HEK293 (cell line): ENCODE measurements around the gene B4GALNT2.

Source experiments
- CTCF ChIA-PET: fragments of 350-600 bp; formaldehyde crosslinking; extraction: SDS; loops from one replicate; lab custom pipeline; 2021; ENCODE audit warnings: antibody characterized with exemption; lab: Yijun Ruan, JAX
- POLR2A ChIA-PET: fragments of 300-600 bp; formaldehyde crosslinking; extraction: SDS; loops from one replicate; lab custom pipeline; 2020; ENCODE audit warnings: antibody characterized with exemption, inconsistent platforms; lab: Yijun Ruan, JAX
- H3K27ac ChIP-seq: fragments of 200-500 bp; sonication (Bioruptor generic); 2 replicates; pipeline ENCODE4 v1.5.1; 2014; ENCODE audit warnings: low read depth, low read length, control low read depth, inconsistent platforms; ENCODE audit errors: extremely low read depth
- H3K36me3 ChIP-seq, 2 experiments: fragments of 200-500 bp in 1 of 2; sonication (Bioruptor generic) in 1 of 2; 1 replicate in 1 of 2; 2 replicates in 1 of 2; pipeline ENCODE4 v1.5.1; 2014 to 2017; ENCODE audit warnings: inconsistent platforms in 2 of 2, low read length in 2 of 2; ENCODE audit not compliant: control insufficient read depth in 2 of 2, insufficient read depth in 1 of 2
- H3K4me1 ChIP-seq: fragments of 200-500 bp; sonication (Bioruptor generic); 2 replicates; pipeline ENCODE4 v1.5.1; 2014; ENCODE audit warnings: mild to moderate bottlenecking, low read length, inconsistent platforms; ENCODE audit not compliant: control insufficient read depth, insufficient read depth
- H3K4me3 ChIP-seq: 2 replicates; pipeline ENCODE4 v1.5.1; 2011; ENCODE audit warnings: low read depth, mild to moderate bottlenecking, control low read depth, low read length, moderate library complexity
- H3K9me3 ChIP-seq: fragments of 200-500 bp; sonication (Bioruptor generic); 2 replicates; pipeline ENCODE4 v1.5.1; 2014; ENCODE audit warnings: low read depth, low read length, inconsistent platforms; ENCODE audit not compliant: control insufficient read depth, insufficient read depth
- BCL11B ChIP-seq: fragments of 450-650 bp; formaldehyde crosslinking; IDR thresholded peaks from 2 replicates; pipeline ENCODE4 v1.5.1; 2016; ENCODE audit warnings: low read depth, missing biosample characterization, missing genetic modification characterization
- EGR2 ChIP-seq: fragments of 450-650 bp; formaldehyde crosslinking; IDR thresholded peaks from 2 replicates; pipeline ENCODE4 v1.5.1; 2016; ENCODE audit warnings: low read depth, missing biosample characterization, missing genetic modification characterization
- GLIS1 ChIP-seq: fragments of 450-650 bp; formaldehyde crosslinking; IDR thresholded peaks from 2 replicates; pipeline ENCODE4 v1.5.1; 2016; ENCODE audit warnings: missing biosample characterization, missing genetic modification characterization
- GLIS2 ChIP-seq: fragments of 450-650 bp; formaldehyde crosslinking; IDR thresholded peaks from 2 replicates; pipeline ENCODE4 v1.5.1; 2016; ENCODE audit warnings: missing biosample characterization, missing genetic modification characterization
- HIC1 ChIP-seq: fragments of 450-650 bp; formaldehyde crosslinking; IDR thresholded peaks from 2 replicates; pipeline ENCODE4 v1.5.1; 2016; ENCODE audit warnings: missing biosample characterization, missing genetic modification characterization
- IKZF3 ChIP-seq: fragments of 450-650 bp; IDR thresholded peaks from 2 replicates; pipeline ENCODE4 v1.5.0; 2018; ENCODE audit warnings: missing biosample characterization, mild to moderate bottlenecking, missing genetic modification characterization, moderate library complexity
- PRDM1 ChIP-seq: fragments of 450-650 bp; formaldehyde crosslinking; IDR thresholded peaks from 2 replicates; pipeline ENCODE4; 2016; ENCODE audit warnings: missing biosample characterization, missing genetic modification characterization
- PRDM6 ChIP-seq: fragments of 450-650 bp; formaldehyde crosslinking; IDR thresholded peaks from 2 replicates; pipeline ENCODE4 v1.5.1; 2017; ENCODE audit warnings: missing biosample characterization, missing genetic modification characterization
- SCRT2 ChIP-seq: fragments of 450-650 bp; formaldehyde crosslinking; IDR thresholded peaks from 2 replicates; pipeline ENCODE4 v1.5.1; 2016; ENCODE audit warnings: missing biosample characterization, missing genetic modification characterization
- ZBTB1 ChIP-seq: fragments of 450-650 bp; formaldehyde crosslinking; IDR thresholded peaks from 2 replicates; pipeline ENCODE4 v1.5.1; 2016; ENCODE audit warnings: missing biosample characterization, missing genetic modification characterization
- ZBTB8A ChIP-seq: fragments of 450-650 bp; formaldehyde crosslinking; IDR thresholded peaks from 2 replicates; pipeline ENCODE4 v1.5.1; 2016; ENCODE audit warnings: missing biosample characterization, missing genetic modification characterization
- ZFP3 ChIP-seq: fragments of 450-650 bp; formaldehyde crosslinking; IDR thresholded peaks from 2 replicates; pipeline ENCODE4 v1.5.1; 2016; ENCODE audit warnings: low read depth, missing biosample characterization, missing genetic modification characterization
- ZNF155 ChIP-seq: fragments of 450-650 bp; formaldehyde crosslinking; IDR thresholded peaks from 2 replicates; pipeline ENCODE4 v1.5.1; 2016; ENCODE audit warnings: missing biosample characterization, missing genetic modification characterization
- ZNF175 ChIP-seq: fragments of 450-650 bp; formaldehyde crosslinking; IDR thresholded peaks from 2 replicates; pipeline ENCODE4 v1.5.1; 2016; ENCODE audit warnings: missing biosample characterization, missing genetic modification characterization
- ZNF24 ChIP-seq: fragments of 450-650 bp; formaldehyde crosslinking; IDR thresholded peaks from 2 replicates; pipeline ENCODE4 v1.5.1; 2016; ENCODE audit warnings: missing biosample characterization, missing genetic modification characterization
- ZNF302 ChIP-seq: fragments of 450-650 bp; formaldehyde crosslinking; IDR thresholded peaks from 2 replicates; pipeline ENCODE4 v1.5.1; 2016; ENCODE audit warnings: missing biosample characterization, missing genetic modification characterization, low read depth
- ZNF366 ChIP-seq: fragments of 450-650 bp; formaldehyde crosslinking; conservative IDR thresholded peaks from 2 replicates; pipeline ENCODE4 v1.5.1; 2016; ENCODE audit warnings: missing biosample characterization, missing genetic modification characterization
- ZNF398 ChIP-seq: fragments of 450-650 bp; formaldehyde crosslinking; IDR thresholded peaks from 2 replicates; pipeline ENCODE4 v1.5.1; 2017; ENCODE audit warnings: missing biosample characterization, missing genetic modification characterization
- ZNF449 ChIP-seq: fragments of 450-650 bp; formaldehyde crosslinking; IDR thresholded peaks from 2 replicates; pipeline ENCODE4 v1.5.1; 2017; ENCODE audit warnings: missing biosample characterization, mild to moderate bottlenecking, missing genetic modification characterization, moderate library complexity
- ZNF48 ChIP-seq: fragments of 450-650 bp; formaldehyde crosslinking; IDR thresholded peaks from 2 replicates; pipeline ENCODE4 v1.5.1; 2016; ENCODE audit warnings: missing biosample characterization, missing genetic modification characterization
- ZNF501 ChIP-seq: fragments of 450-650 bp; formaldehyde crosslinking; IDR thresholded peaks from 2 replicates; pipeline ENCODE4 v1.5.1; 2016; ENCODE audit warnings: missing biosample characterization, missing genetic modification characterization
- ZNF514 ChIP-seq: fragments of 450-650 bp; formaldehyde crosslinking; IDR thresholded peaks from 2 replicates; pipeline ENCODE4 v1.5.1; 2016; ENCODE audit warnings: missing biosample characterization, missing genetic modification characterization
- ZNF548 ChIP-seq: fragments of 450-650 bp; formaldehyde crosslinking; IDR thresholded peaks from 2 replicates; pipeline ENCODE4 v1.5.1; 2016; ENCODE audit warnings: missing biosample characterization, missing genetic modification characterization
- ZNF561 ChIP-seq: fragments of 450-650 bp; IDR thresholded peaks from 2 replicates; pipeline ENCODE4 v1.5.1; 2018; ENCODE audit warnings: missing biosample characterization, missing genetic modification characterization, borderline replicate concordance
- ZNF629 ChIP-seq: fragments of 450-650 bp; formaldehyde crosslinking; IDR thresholded peaks from 2 replicates; pipeline ENCODE4 v1.5.1; 2017; ENCODE audit warnings: missing biosample characterization, missing genetic modification characterization
- ZNF747 ChIP-seq: fragments of 450-650 bp; formaldehyde crosslinking; IDR thresholded peaks from 2 replicates; pipeline ENCODE4 v1.5.1; 2016; ENCODE audit warnings: missing biosample characterization, missing genetic modification characterization

Gene B4GALNT2

GRCh38 chr17:49194297-49194607 lies 61.7 kb downstream of the B4GALNT2 start:
- no peak for TF ChIP-seq ZFP3 (tag by site-specific recombination)
- TF ChIP-seq GLIS1, result no peak
- TF ChIP-seq ZNF514, result no peak
- TF ChIP-seq ZNF155 (tag by site-specific recombination), result no peak
- TF ChIP-seq HIC1 (tag by site-specific recombination), result 0 out of 2 replicates have a peak, but pooled peaks have one; percentile 17
- no peak for TF ChIP-seq IKZF3
- TF ChIP-seq PRDM1 (tag by site-specific recombination), result peak; percentile 52; the same call in 1 of the 2 replicates
- peak; percentile 45; the same call in 1 of the 2 replicates for TF ChIP-seq ZNF366 (tag by site-specific recombination)
- no peak for TF ChIP-seq ZNF48
- no peak for TF ChIP-seq ZBTB8A (tag by site-specific recombination)
- no peak for TF ChIP-seq ZNF398 (tag by site-specific recombination)
- no peak for TF ChIP-seq ZNF501 (tag by site-specific recombination)
- no peak for TF ChIP-seq BCL11B (tag by site-specific recombination)
- no peak for TF ChIP-seq ZNF24 (tag by site-specific recombination)
- TF ChIP-seq ZNF449 (tag by site-specific recombination), result no peak
- POLR2A ChIA-PET, result no interaction called here
- Histone ChIP-seq H3K4me3 (no peak overlapping the region), H3K36me3 (no peaks in the 10 kb centered on the region), H3K4me1 (peaks cover 2% of the 10 kb centered on the region; the same call in 1 of the 2 replicates), H3K9me3 (no peaks in the 10 kb centered on the region), H3K27ac (no peak overlapping the region)
- CTCF ChIA-PET, result interaction anchor here (0.6 to 2.4 kb wide), 4 partner anchors 33 to 362 kb away, joined by 3 to 15 read pairs (median 3); no protein-coding TSS in a partner anchor

GRCh38 chr17:49195751-49196150 lies 63.2 kb downstream of the B4GALNT2 start:
- POLR2A ChIA-PET, result no interaction called here
- Histone ChIP-seq H3K9me3 (no peaks in the 10 kb centered on the region), H3K4me1 (peaks cover 1% of the 10 kb centered on the region; the same call in 1 of the 2 replicates), H3K4me3 (no peak overlapping the region)
- CTCF ChIA-PET, result interaction anchor here (2.4 kb wide), 1 partner anchor 32 kb away, joined by 15 read pairs; no protein-coding TSS in a partner anchor
- no peak for TF ChIP-seq ZNF302 (tag by site-specific recombination)
- TF ChIP-seq, all 188 proteins: peak for 0
- Histone ChIP-seq H3K27ac (no peak overlapping the region), H3K36me3 (no peaks in the 10 kb centered on the region)

- Histone ChIP-seq H3K4me3 (no peak overlapping the region), H3K27ac (no peak overlapping the region), H3K4me1 (no peaks in the 10 kb centered on the region), H3K36me3 (no peaks in the 10 kb centered on the region), H3K9me3 (no peaks in the 10 kb centered on the region)
- ChIA-PET POLR2A (no interaction called here), CTCF (no interaction called here)
- TF ChIP-seq ZNF175 (tag by site-specific recombination), result no peak
- no peak for TF ChIP-seq ZBTB1 (tag by site-specific recombination)
- TF ChIP-seq SCRT2 (tag by site-specific recombination), result no peak
- no peak for TF ChIP-seq GLIS2 (tag by site-specific recombination)
- no peak for TF ChIP-seq PRDM6
- TF ChIP-seq ZNF747 (tag by site-specific recombination), result no peak
- TF ChIP-seq ZNF548 (tag by site-specific recombination), result no peak
- TF ChIP-seq ZNF629 (tag by site-specific recombination), result no peak
- no peak for TF ChIP-seq ZNF561 (tag by site-specific recombination)
- no peak for TF ChIP-seq EGR2 (tag by site-specific recombination)
- no peak for TF ChIP-seq ZNF449 (tag by site-specific recombination)
Measured at GRCh38 chr17:49196520-49196919, 64.0 kb downstream of the B4GALNT2 start.
